ENCODE measurements around the gene FBLN5. TPM values are rescaled to one million over a fixed set of nuclear protein-coding genes. Genes with fewer than 3 reads are reported as not detected.
"Not testable (repeated sequence)": the region's sequence is repeated elsewhere in the genome, so short reads cannot be mapped to it uniquely, and the experiment has no call there.

FBLN5 gene
- polyA plus RNA-seq, 4 donors, result 161 to 185 (median 168) TPM

DNA sequence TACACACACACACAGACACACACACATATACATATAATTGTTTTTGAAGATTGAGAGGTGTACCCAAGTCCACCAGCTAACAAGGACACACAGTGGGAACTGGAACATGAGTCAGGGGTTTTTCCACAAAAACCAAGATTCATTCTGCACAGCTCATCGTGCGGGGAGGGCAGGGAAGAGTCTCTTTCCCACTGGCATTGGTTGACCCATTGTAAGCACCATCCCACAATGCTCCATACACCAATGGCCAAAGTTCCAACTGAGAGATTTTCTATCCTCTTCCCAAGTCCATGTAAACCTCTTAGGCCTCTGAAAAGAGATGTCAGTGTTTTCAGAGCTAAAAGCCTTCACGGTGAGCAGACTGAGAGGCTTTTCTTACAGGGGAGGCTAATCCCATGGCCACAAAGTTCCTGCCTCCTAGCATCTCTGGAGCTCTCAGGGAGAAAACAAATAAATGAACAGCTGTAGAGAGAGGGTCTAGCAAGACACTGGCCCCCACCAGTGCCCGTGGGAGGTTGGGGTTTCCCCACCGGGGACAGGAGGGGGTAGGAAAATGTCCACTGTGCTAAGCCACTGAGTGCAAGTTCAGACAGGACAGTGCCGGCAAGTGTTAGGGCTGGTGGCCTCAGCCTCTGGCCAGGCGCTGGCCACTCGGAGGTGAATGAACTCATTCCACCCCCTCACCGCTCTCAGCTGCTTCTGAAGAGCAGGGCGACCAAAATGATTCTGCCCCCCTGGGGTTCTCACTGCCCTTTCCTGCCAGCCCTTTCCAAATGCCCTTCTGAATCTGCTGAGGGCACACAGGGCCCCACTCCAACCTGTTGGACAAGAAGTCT lies 58.6 kb downstream of the FBLN5 start:
- no peak for DNase-seq (ENCODE audit: low read depth in 4 of 4, low spot score in 3 of 4)

DNA sequence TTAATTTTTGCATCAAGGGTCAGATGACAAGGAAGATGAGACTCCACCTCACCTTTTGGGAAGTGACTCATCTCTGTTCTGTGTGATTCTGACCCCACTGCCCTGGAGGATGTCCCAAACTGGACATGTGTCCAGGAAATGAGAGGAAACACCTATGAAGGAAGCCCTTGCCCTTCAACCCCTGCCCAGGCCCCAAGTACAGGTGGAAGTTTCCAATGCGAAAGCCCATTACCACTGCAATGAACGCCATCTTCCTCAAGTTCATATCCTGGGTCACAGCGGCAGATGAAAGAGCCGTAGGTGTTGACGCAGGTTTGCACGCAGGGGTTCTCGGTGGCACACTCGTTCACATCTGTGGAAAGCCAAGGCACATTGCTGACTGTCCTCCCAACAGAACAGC lies 60.5 kb downstream of the FBLN5 start:
- DNase-seq (ENCODE audit: low read depth in 4 of 4, low spot score in 3 of 4), result no peak

DNA sequence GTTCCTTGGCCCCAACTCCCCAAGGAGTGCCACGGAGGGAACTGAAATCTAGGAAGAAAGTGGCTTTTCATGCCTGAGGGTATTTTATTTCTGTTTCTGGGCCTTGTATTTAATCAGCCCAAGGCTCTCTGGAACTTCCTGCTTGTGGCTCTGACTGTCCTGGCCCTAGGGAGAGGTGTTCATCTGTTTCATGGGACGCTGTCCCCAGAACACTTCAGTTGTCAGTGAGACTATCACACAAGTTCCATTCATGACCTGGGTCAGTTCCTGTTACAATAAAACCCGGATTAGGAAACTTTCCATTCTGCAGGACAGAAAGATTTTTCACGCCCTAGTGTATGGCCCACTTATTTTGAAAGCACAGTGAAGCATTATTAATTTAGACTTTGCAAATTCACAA lies 61.7 kb downstream of the FBLN5 start:
- DNase-seq (ENCODE audit: low read depth in 4 of 4, low spot score in 3 of 4), result no peak

DNA sequence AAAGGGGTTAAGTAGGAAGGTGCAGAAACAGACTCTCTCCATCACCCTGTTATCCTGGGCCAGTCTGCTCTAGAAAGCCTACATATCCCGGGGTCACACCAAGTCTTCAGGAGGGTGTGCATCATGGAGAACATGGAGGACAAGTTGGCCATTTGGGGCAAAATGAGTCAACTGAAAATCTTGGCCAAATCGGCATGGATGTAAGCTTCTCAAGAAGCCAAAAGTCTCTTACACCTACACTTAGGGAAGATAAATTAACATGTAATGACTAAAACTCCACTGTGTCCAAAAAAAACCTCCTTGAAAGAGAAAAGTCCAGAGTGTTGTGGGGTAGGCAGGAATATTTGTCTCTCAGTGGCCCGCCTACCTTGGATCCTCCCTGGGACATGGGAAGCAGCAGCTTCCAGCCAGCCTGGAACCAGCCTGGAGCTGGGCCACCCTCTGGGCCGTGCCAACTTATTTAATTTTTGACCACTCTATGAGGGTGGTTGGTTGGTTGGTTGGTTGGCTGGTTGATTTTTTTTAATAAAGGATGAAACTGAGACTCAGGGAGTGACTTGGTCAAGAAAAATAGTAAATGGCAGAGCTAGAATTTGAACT lies 62.3 kb downstream of the FBLN5 start:
- DNase-seq (ENCODE audit: low read depth in 4 of 4, low spot score in 3 of 4), result no peak

DNA sequence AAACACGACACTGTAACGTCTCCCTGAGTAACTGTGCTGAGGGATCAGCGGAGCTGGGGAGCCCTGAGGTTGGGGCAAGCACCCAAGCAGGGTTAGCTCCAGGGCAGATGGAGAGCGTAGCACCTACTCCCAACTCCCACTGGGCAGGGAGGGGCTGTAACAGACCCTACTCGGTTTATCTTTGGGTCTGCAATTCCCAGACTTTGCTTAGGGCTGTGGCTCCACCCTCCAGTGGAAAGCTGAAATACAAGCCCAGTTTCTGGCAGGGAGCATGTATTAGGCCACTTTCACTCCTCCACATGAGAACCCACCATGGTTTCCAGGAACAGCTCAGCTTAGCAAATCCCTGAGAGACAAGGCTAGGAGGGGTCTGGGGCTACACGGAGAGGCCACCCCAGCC lies 62.8 kb downstream of the FBLN5 start:
- DNase-seq (ENCODE audit: low read depth in 4 of 4, low spot score in 3 of 4), result no peak

DNA sequence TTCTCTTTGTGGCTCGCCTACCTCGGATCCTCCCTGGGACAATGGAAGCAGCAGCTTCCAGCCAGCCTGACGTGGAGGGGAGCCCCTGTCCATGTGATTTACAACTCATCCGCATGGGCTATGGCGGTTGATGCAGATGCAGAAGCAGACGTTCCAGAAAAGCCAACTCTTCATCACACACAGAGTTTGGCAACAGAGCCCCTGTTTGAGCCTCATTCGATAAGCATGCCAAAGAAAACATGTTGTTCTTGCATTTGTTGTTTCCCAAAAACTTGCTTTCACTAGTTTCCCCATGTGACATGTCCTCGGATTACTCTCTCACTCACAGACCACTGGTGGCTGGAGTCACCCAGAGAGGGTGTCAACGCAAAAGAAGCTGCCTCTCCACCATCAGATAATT lies 63.7 kb downstream of the FBLN5 start:
- no peak for DNase-seq (ENCODE audit: low read depth in 4 of 4, low spot score in 3 of 4)

DNA sequence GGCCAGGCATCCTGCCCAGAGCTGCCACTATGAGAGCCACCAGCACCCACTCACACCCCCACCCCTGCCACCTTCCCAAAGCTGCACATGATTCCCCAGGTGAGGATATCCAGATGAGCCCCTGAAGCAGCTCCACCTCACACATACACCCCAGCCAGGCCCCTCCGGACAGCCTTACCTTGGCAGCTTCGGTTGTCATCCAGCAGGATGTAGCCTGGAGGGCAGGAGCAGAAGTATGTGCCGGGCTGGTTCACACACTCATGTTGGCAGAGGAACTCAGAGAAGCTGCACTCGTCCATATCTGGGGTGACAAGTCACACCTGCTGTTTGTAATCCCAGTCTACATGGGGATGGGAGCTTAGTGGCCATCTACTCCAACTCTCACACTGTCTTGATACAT lies 64.7 kb downstream of the FBLN5 start:
- no peak for DNase-seq (ENCODE audit: low read depth in 4 of 4, low spot score in 3 of 4)

DNA sequence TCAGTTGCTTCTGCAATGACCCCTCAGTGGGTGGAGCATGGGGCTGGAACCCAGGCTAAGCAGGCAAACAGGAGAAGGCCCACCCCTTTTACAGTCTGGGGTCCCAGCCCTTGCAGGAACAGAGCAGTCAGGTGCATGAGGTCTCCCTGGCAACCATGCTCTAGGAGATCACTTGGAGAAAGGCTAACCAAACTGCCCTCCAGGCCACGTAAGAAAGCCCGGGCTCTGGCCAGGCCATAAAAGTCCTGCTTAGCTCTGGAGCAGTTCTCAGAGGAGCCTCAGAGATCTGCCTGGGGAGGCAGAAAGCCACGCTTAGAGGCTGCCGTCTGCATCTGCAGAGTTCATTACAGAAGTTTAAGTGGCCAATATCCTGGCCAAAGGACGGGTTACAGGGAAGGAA lies 65.1 kb downstream of the FBLN5 start:
- DNase-seq (ENCODE audit: low read depth in 4 of 4, low spot score in 3 of 4), result no peak

DNA sequence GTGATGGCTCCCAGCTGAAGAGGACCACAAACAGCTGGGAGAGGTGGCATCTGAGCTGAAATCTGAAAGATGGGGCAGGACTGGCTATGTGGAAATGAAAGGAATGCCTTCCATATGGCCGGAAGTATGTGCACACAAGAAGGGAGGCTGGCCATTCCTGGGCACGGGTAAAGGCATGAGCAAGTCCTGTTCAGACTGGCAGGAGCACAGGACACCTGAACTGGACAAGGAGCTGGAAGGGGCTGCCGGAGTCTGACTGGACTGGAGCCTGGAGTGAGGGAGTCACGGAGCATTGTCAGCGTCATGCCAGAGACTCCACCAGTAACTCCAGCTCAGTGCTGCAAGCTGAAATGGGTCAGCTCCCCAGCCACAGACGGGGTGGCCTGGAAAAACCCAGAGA lies 68.3 kb downstream of the FBLN5 start:
- no peak for DNase-seq (ENCODE audit: low read depth in 4 of 4, low spot score in 3 of 4)

DNA sequence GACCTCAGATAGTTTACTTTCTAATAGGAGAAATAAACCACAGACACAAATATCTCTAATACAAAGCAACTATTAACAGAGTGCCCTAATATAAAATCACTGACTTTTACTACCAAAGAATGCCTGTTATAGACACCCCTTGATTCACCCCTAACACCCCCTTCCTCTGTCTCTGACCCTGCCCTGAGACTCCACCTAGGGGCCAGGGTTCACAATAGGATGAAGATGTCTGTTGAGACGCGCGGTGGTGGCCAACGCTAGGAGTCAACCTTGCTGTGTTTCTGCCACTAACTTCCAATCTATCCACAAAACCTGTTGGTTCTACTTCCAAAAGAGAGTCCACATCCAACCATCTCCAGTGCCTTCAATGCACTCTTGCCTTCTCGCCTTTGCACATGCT lies 69.2 kb downstream of the FBLN5 start:
- DNase-seq (ENCODE audit: low read depth in 4 of 4, low spot score in 3 of 4), result no peak

DNA sequence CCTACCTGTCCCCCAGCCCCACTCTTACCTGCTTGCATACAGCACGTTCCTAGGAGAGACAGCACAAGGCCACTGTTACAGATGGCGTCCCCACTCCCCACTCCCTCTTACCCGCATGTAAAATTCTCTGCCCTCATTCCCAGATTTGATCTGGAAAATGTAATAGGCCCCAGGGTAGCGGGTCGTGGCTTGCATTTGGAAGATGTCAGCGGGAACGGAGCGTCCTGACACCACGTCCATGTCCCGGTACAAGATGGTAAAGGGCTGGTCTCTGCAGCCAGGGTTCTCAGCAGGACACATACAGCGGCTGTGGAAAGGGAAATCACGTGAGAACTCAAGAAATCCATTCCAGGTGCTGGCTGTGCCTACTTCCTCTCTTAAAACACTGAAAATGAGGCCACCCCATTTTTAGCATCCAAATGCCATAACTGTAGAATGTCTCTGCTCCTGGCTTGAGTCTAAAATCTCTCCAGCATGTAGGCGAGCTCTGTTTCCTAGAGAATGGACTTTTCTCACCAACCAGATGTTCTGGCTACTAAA lies 70.0 kb downstream of the FBLN5 start:
- no peak for DNase-seq (ENCODE audit: low read depth in 4 of 4, low spot score in 3 of 4)

DNA sequence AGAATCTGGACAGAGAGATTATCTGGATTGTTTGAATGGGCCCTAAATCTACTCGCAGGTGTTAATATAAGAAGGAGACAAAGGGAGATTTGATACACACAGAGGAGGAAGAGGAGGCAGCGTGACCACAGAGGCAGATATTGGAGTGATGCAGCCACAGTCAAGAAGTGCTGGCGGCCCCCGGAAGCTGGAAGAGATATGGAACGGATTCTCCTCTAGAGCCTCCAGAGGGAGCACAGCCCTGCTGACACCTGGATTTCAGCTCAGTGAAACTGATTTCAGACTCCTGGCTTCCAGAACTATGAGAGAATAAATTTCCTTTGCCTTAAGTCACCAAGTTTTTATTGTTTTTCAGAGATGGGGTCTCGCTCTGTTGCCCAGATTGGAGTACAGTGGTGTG lies 71.0 kb downstream of the FBLN5 start:
- DNase-seq (ENCODE audit: low read depth in 4 of 4, low spot score in 3 of 4), result no peak

DNA sequence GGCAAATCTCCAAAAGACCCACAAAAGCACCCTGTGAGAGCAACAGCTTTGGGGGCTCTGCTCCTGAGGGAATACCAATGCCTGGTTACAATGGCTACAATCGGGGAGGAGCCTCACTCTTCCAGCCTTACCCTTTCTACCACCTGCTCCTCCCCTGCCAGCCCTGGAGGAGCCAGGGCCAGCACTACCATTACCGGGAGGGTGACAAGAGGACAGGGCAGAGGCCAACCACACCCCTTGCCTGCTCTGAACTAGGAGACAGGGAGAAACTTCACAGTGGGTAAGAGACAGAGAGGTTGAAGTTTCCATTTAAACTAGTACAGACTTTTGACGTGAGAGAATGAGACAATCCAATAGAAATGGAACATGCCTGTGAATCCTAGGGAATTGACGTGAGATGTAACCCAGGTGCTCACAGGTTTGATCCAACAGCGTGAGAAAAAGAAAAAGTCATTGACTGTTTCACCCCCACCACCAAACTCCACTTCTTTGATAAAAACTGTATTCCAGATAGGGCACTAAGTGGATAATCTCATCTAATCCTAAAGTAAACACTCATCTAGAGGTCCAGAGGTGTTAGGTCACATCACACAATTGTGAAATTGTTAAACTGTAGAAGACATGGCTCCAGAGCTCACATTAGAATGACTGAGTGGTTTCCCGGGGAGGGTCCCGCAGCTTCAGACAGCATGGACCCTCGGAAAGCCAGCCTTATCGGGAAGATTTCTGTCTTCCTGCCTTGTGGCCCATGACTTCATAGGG lies 71.8 kb downstream of the FBLN5 start:
- no peak for DNase-seq (ENCODE audit: low read depth in 4 of 4, low spot score in 3 of 4)

DNA sequence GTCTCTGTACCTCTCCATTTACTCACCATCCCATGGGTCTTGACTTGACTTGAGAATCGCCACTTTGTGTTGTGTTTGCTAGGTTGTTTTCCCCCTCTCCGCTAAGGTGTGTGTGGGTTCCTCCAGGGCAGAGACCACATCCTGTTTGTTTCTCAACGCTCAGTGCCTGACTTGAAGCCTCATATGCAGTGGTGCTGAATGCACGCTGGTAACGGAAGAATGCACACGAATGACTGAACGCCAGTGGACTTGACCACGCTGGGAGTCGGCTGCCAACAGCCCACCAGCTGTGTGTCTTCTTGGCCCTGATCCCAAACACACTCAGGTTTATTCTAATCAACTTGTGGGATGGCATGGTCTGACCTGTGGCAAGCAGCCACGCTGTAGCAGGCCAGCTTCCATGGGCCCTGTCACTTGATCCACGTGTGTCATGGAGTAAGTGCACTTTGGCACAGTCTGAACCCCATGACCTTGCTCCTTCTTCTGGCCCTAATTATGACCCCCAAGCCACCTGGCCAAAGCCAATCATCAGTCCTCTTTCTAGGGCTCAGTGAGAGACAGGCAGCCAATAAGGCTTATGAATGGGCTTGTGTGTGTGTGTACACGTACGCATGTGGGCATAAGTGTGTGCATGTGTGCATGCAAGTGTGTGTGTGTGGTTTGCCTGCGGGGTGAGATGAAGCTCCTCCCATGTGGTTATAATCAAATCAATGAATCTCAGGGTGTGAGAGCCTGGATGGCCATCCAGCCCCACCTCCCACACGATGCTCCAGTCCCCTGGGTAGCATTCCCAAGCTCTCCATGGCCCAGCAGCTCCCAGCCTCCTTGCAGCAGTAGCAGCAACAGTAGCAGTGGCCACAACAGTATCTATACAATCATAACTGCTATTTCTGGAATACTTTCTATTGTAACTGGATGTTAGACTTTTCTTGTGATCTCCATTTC lies 73.8 kb downstream of the FBLN5 start:
- DNase-seq (ENCODE audit: low read depth in 4 of 4, low spot score in 3 of 4), result no peak

DNA sequence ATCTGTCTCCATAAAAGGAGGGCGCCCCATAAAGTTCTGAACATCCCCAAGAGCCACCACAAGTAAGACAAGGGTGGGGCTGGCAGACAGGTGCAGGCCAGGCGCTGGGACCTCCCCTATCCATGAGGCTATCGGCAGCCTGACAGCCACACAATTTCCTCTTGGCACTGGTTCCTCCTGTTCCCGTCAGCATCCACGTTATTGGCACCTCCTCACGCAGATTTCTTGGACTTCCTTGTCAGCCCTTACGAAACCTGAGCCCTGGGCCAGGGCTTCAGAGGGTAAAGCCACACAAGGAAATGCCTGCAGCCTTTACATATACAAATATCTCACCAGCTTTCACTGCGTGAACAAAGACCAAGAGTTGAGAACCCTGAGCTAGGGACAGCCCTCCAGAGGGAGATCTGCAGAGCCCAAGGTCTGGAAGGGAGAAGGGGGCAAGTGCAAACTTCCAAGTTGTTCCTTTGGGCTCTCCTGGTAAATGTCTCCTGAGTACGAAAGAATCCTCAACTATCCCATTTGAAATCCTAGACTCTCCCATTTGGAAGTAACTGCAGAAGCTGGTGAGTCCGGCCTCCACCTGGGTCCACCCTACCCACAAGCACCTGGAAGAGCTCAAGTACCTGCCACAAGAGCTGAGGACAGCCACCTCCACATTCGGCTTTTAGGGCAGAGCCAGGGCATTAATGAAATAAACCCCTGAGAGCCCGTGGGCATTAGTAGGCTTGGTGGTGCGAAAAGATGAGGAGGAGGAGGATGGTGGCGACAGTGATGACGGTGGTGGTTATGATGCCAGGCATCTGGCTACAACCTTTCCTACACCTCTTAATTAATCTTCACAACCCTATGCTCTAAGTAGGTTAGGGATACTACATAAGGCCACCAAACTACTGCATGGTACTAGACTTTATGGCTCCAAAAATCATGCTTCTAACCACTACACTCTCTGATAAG lies 74.7 kb downstream of the FBLN5 start:
- DNase-seq (ENCODE audit: low read depth in 4 of 4, low spot score in 3 of 4), result no peak

DNA sequence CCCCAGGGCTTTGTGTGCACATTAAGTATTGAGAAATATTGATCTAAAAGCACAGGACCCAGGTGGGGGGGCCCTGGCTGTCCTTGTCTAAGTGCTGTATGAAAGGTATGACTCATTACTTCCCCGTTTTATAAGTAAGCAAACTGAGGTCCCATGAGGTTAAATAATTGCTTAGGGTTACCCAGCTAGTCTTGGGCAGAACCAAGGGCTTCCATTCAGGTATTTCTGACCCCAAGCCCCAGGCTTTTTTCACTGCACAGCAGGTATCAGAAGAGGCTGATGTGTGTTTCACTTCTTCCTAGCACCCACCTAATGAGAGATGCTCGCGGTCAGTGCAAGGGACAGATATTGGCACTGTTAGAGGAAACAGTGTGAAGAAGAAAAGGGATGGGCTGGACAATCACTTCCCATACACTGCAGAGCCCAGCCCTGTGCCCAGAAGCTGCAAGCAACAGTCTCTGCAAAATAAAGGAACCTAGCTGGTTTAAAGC lies 75.4 kb downstream of the FBLN5 start:
- DNase-seq (ENCODE audit: low read depth in 4 of 4, low spot score in 3 of 4), result no peak

DNA sequence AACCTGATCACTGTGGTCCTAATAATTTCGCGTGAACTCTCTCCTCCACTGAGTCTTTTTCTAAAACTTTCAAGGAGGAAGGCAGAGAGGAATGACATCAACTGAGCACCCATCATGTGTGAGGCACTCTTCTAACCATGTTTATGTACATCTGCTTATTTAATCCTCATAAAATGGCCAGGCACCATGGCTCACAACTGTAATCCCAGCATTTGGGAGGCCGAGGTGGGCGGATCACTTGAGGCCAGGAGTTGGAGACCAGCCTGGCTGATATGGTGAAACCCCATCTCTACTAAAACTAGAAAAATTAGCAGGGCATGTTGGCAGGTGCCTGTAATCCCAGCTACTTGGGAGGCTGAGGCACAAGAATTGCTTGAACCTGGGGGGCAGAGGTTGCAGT lies 76.1 kb downstream of the FBLN5 start:
- DNase-seq (ENCODE audit: low read depth in 4 of 4, low spot score in 3 of 4), result not testable (repeated sequence)

DNA sequence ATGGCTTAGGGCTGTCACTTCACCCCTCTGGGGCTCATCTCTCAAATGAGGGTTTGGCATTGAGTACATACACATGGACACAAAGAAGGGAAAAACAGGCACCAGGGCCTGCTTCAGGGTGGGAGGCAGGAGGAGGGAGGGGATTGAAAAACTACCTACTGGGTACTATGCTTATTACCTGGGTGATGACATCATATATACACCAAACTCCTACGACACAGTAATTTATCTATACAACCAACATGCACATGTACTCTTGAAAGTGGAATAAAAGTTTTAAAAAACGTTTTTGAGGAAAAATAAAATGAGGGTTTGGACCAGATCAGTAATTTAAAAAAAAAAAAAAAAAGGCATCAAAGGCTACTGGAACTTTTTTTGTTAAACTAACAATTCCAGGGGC lies 76.6 kb downstream of the FBLN5 start:
- DNase-seq (ENCODE audit: low read depth in 4 of 4, low spot score in 3 of 4), result no peak

DNA sequence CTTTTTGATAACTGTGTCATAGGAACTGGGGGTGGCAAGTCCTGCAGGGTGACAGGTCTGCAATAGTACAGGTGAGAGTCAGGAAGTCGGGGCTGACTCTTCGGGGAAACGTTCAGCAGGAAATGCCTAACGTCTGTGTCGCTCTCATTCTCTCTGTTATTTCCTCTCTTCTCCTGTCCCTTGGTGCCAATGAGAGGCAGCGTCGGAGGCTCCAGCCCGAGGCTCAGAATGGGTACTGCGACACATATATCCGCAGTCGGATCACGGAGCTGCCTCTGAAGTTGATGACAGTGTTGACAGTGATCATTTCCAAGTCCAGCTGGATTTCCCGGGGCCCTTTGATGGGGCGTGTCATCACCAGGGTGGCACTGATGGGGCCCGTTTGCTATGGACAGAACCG lies 77.5 kb downstream of the FBLN5 start:
- DNase-seq (ENCODE audit: low read depth in 4 of 4, low spot score in 3 of 4), result no peak

All from right renal pelvis (tissue), 4 donors.